HG03442 (cell line): Measurements from ENCODE around the gene ASPSCR1.
A peak's percentile ranks its signal among the peaks of the same experiment; 100 is the strongest.
"Not testable (repeated sequence)": the region's sequence is repeated elsewhere in the genome, so short reads cannot be mapped to it uniquely, and the experiment has no call there.

Experiments used
- ATAC-seq: cut with Tn5 transposase; IDR thresholded peaks from one replicate; pipeline ENCODE4 v1.9.1; 2021; ENCODE audit warnings: mild to moderate bottlenecking, moderate library complexity; ENCODE audit not compliant: unreplicated experiment

Gene ASPSCR1

GRCh38 chr17:81941484-81942166 is 35.8 kb upstream of the ASPSCR1 start:
- no peak for ATAC-seq

GRCh38 chr17:81942167-81942553 is 35.3 kb upstream of the ASPSCR1 start:
- no peak for ATAC-seq

- no peak for ATAC-seq
Measured at GRCh38 chr17:81944858-81945257, 32.6 kb upstream of the ASPSCR1 start.

- ATAC-seq = no peak
Measured at GRCh38 chr17:81947189-81947588, 30.2 kb upstream of the ASPSCR1 start, which contains the start of gene MYADML2. MYADML2 (minus strand) TSS chr17:81947233; CDS start chr17:81941741, 5,492 bp downstream.

- ATAC-seq = no peak
Measured at GRCh38 chr17:81948635-81949378, 28.6 kb upstream of the ASPSCR1 start.

GRCh38 chr17:81950501-81950900 is 26.9 kb upstream of the ASPSCR1 start:
- ATAC-seq = no peak

GRCh38 chr17:81951785-81952684 is 25.4 kb upstream of the ASPSCR1 start:
- ATAC-seq = no peak

GRCh38 chr17:81952792-81953228 is 24.6 kb upstream of the ASPSCR1 start:
- no peak for ATAC-seq

- not testable (repeated sequence) for ATAC-seq
Measured at GRCh38 chr17:81953443-81953842, 24.0 kb upstream of the ASPSCR1 start.

GRCh38 chr17:81954131-81955057 is 23.0 kb upstream of the ASPSCR1 start:
- no peak for ATAC-seq

GRCh38 chr17:81955058-81955681 is 22.3 kb upstream of the ASPSCR1 start:
- no peak for ATAC-seq

GRCh38 chr17:81955756-81956544 is 21.5 kb upstream of the ASPSCR1 start:
- ATAC-seq = no peak

GRCh38 chr17:81956607-81957589 is 20.5 kb upstream of the ASPSCR1 start:
- no peak for ATAC-seq

- no peak for ATAC-seq
Measured at GRCh38 chr17:81957691-81958432, 19.6 kb upstream of the ASPSCR1 start.

GRCh38 chr17:81958633-81959342 is 18.6 kb upstream of the ASPSCR1 start:
- ATAC-seq = no peak

- peak; percentile 64 for ATAC-seq
Measured at GRCh38 chr17:81959362-81960129, 17.9 kb upstream of the ASPSCR1 start.
